GM18517 (cell line): ENCODE measurements around the gene ZNF296.

Source experiments
- ATAC-seq: cut with Tn5 transposase; IDR thresholded peaks from one replicate; pipeline ENCODE4 v1.9.1; 2021; ENCODE audit warnings: mild to moderate bottlenecking, moderate library complexity; ENCODE audit not compliant: unreplicated experiment

The ZNF296 gene

DNA sequence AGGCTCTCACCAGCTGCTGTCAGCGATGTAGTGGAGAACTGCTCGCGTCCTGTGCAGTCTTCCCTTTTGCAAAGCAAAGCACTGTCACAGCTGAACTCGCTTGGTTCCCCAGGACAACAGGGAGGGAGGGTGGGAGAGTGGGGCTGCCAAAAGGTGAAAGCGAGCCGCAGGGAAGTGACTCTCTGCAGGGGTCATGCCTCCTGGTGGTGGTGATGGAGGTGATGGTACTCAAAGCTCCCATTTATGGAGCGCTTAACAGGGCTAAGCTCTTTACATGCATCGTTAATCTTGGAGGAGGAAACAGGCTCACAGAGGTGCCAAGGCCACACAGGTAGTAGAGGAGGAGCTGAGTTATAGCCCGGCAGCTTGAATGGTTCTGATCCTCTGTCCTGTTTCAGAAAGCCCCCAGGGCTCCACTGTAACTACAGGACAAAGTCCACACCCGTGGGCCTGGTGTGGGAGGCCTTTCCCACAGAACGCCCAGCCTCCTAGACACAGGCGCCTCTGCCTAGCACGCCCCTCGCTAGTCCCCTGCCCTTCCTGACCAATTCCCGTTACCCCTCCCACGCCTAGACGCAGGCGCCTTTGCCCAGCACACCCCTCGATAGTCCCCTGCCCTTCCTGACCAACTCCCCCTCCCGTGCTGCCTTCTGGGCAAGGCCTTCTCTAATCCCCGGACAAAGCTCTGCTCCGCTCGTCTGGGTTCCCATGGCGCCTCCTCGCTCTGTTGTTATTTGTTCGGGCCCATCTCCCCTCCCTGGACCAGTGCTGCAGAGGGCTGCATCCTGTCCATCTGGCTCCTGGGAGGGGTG lies 27.4 kb upstream of the ZNF296 start:
- no peak for ATAC-seq

DNA sequence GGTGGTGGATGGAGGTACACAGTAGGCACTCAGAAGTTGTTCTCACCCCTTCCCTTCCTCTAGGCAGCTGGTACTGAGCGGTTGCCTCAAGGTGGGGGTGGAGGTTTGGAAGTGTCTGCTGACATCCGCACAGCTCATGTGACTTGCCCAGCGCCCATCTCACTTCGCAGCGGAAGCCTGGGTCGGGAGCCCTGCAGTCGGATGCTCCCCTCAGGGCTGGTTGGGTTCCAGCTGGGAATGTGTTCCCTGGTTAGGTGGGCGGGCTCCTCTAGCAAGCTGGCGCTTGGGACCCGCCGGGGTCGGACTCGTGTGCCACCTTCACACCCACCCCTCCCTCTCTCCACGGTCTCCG lies 26.9 kb upstream of the ZNF296 start:
- no peak for ATAC-seq

DNA sequence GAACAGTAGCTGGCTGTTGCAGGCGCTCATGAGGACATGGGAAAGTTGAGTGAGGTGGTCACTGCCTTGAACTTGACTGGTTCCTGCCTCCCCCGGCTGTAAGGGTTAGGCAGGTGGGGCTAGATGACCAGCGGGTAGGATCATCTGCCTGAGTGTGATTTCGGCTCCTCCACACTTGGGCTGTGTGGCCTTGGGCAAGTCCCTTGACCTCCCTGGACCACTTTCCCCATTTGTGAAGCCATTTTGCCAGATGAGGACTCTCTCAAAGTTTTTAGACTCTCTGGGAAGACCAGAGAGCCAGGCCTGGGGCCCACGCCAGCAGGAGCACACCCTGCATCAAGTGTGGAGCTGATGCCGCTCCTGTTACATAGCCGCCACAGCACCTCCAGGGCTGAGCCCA lies 26.2 kb upstream of the ZNF296 start:
- ATAC-seq, result no peak

DNA sequence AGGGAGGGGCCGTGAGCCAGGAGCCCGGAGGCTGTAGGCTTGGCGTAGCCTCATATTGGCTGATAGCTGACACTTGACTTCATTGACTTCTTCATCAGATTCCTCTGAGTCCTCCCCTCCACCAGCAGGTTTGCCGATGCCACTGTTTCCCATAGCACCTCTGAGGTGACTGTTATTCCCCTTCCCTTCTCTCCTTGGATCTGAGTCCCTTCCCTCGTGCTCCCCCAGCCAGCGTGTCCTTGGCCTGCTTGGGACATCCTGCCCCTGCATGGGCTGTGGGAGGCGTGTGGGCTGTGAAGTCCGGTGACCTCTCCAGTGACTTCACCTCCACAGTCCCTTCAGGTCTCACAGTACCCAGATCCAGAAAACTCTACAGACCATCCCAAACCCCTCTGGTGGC lies 25.5 kb upstream of the ZNF296 start:
- no peak for ATAC-seq

DNA sequence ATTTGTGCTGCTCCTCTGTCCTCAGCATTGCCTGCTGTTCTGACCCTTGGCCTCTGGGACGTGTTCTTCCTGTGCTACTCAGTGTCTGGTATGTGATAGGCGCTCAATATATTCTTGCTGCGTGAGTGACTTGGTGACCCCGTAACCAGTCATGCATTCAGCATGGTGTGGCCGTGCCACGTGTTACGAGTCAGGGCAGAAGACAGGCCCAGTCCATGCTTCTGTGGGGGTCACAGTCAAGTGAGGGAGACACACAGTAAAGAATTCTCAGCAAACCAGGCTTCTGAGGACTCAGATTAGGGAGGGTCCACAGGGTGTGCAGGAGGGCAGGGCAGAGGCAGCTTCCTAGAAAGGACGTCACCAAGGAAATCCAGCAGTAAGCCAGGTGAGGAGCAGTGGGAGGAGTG lies 24.6 kb upstream of the ZNF296 start:
- ATAC-seq, result no peak

DNA sequence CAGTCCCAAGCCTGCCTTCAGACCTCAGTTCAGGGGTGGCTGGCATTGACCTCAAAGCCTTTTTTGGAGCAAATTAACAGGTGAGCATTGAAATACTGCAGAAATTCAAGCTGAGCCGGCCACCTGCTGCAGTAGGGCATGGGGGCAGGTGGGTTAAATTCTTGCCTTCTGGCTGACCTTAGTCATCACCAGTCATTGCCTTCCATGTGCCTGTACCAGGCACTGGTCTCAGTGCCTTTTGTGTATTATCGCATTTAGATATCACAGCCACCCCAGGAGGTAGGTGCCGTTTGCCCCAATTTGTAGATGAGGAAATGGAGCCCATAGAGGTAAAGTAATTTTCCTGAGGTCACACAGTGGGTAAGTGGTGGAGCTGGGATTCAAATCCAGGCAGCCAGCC lies 23.9 kb upstream of the ZNF296 start:
- ATAC-seq, result no peak

DNA sequence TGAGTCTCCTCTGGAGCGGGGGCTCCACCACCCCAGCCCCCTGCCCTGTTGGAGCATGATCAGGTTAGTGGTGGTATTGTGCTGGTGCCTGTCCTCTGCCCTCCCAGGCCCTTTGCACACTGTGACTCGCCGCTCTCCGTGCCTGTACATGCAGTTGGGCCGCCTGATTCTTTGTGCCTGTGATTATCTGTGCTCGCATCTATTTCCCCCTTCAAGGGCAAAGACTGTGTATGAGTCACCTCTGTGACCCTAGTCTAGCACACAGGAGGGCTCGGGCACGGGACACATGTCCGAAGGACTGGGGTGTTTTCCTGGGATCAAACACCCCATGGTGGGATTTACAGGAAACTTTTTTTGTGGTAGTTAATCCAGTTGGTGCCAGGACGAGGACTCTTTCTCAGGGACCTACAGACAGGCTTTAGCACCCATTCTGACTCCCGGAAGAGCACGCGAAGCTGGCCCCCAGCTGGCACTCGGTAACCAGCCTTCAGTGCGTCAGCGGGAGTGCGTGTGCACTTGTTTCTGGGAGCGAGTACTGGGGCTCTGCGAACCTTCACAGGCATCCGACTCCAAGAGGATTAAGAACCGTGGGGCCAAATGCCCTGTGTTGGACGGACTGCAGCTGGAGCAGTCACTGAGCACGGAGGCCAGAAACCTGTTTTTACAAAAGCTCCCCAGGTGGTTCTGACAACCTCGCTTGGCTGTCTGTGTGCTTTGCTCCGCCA lies 23.4 kb upstream of the ZNF296 start:
- no peak for ATAC-seq

DNA sequence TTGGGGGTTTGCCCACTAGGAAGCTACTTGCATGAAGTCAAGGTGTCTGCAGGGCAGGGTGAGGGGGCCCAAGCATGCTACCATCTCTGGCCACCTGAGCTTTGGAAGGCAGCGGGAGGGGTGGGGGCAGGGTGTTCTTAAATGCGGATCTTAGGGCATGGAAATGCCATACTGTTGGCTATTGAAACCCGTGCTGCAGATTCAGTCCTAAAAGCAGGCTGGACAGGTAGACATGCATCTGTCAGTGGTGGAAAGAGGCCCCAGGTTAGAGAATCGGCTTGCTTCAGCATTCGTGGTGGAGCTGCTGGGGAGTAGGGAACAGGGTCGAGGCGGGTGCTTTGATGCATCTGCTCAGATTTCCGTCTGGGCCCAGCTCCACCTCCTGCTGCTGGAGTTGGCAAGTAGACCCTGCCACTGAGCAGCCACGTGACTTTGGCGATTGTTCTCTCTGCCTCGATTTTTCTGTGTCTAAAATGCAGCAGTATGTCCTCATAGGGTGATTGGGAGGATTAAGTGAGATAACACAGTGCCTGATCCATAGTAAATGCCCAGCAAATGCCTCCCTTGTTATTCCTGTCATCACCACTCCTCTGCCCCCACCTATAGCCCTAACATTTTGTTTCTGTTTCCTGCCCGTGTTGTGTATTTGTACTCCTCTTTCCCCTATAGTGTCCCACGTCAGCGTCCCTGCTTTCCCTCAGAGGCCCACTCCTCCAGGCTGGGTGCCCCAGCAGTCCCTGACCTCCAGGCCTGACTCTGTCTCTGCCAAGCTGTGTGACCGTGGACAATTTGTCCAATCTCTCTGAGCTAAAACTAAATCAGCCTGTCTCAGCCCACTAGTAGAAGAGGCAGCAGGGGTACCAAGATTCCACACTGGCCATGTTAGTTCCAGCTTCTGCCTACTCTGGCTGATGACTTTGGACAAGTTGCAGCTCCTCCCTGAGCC lies 22.5 kb upstream of the ZNF296 start:
- no peak for ATAC-seq

DNA sequence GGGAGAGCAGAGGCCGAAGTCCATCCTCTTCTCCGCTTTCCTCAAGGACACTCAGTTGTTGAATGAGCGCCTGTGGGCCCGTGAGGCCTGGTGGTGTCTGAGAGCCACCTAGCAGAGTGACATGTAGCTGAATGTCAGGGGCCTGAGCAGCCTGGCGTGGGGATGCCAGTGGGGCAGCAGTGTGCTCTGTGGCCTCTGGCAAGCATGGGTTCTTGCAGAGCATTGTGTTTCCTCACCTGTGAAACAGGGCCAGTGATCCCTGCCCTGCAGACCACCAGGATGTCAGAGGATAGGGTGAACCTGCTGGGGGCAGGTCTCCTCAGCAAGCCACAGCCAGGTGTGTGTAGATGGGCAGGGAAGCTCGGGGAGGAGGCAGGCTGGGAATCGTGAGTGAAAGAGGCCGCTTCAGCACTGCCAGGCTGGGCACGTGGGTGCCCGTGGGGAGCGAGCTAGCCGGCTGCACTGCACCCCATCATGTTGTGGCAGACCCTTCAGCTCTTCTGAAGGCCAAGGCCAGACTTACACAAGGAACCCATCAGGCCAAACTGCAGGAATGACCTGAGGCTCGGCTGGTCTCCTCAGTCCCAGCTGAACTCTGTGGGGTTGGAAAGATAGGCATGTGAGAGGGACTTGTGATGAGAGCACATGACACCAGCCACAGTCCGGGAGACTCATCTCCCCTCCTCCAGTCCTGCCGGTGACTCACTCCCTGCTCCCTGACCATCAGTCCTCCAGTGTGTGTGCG lies 21.7 kb upstream of the ZNF296 start:
- ATAC-seq, result no peak

DNA sequence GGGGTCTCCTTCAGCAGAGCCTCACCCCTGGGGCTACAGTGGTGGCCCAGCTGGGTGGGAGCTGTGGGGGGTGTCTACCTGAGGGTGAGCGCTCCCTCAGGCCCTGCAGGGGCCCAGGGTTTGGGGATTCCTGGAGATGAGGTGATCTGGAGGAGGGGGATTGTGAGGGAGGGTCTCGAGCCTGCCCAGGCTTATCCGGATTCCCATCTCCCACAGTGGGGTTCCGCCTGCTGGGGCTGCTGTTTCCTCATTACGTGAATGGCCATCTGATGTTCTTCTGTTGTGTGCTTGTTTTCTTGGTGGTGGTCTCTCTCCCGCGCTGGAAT lies 21.1 kb upstream of the ZNF296 start:
- no peak for ATAC-seq

DNA sequence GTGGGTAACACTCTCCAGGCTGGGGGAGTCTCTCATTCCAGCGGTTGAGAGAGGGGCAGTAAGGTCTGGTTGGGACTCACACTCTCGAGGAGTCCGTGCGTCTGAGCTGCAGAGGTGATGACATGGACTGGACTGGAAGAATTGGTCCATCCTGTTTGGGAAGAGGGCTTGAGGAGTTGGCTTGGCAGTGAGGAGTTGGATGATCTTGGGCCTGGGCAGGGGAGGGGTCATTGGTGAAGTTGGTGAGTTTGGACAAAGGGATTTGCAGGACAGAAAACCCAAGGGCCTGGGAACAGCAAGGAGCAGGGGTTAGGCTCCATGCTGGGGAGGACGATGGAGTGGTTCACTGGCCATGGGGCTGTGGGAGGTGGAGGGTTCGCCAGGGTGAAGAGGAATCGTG lies 20.4 kb upstream of the ZNF296 start:
- no peak for ATAC-seq

DNA sequence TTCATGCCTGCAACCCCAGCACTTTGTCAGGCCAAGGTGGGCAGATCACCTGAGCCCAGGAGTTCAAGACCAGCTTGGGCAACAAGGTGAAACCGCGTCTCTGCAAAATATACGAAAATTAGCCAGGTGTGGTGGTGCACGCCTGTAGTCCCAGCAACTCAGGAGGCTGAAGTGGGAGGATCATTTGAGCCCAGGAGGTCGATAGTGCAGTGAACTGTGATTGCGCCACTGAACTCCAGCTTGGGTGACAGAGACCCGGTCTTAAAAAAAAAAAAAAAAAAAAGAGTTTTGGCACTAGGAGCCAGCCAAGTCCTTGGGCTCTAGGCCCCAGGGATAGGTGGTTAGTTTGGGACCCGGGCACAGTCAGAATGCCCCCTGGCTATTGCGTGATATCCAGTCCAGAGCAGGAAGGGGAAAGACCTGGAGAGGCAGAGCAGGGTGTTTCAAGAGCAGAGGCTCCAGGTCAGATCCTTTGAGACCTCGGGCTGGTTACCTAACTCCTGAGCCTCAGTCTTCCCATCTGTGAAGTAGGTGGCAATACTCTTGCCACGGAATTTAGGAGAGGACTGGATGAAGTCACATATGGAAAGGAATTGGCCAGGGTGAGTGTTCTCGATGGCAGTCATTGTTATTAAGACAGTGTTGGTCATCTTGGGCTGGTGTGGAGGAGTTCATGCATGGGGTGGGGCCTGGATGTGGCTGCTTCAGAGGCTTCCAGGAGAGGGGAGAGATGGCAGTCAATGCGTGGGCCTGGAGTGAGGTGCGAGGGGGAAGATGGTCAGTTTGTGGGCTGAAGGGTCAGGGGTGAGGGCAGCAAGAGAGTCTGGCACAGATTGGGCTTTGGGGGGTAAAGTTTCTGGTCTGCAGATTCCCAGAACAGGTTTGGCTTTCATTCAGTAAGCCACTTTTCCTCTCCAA lies 19.5 kb upstream of the ZNF296 start:
- ATAC-seq, result no peak

DNA sequence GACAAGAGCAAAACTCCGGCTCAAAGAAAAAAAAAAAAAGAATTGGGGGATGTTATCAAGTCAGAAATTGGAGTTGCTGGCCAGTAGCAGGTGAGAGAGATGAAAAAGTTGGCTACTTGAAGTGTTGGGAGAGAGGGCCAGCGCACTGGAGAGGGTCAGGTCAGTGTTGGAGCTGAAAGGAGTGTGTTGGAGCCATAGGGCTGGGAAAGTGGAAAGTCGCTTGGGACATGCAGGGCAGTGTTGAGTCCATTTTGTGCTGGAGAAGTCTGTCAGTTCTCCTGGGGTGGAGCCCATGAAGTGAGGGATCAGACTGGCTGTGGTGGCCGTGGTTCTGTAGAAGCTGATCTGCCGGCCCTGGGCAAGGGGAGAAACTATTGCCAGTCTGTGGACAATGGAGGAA lies 18.4 kb upstream of the ZNF296 start:
- ATAC-seq, result no peak

DNA sequence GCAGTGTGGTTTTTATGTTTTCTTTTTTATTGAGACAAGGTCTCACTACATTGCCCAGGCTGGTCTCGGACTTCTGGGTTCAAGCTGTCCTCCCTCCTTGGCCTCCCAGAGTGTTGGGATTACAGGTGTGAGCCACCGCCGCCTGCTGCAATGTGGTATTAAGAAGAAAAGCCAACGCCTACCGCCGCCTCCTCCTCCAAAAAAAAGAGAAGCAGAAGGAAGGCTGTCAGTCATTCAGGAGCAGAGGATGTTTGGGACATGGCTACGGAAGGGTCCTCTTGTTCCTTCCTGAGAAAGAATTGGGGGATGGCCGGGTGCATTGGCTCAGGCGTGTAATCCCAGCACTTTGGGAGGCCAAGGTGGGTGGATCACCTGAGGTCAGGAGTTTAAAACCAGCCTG lies 17.9 kb upstream of the ZNF296 start:
- no peak for ATAC-seq

DNA sequence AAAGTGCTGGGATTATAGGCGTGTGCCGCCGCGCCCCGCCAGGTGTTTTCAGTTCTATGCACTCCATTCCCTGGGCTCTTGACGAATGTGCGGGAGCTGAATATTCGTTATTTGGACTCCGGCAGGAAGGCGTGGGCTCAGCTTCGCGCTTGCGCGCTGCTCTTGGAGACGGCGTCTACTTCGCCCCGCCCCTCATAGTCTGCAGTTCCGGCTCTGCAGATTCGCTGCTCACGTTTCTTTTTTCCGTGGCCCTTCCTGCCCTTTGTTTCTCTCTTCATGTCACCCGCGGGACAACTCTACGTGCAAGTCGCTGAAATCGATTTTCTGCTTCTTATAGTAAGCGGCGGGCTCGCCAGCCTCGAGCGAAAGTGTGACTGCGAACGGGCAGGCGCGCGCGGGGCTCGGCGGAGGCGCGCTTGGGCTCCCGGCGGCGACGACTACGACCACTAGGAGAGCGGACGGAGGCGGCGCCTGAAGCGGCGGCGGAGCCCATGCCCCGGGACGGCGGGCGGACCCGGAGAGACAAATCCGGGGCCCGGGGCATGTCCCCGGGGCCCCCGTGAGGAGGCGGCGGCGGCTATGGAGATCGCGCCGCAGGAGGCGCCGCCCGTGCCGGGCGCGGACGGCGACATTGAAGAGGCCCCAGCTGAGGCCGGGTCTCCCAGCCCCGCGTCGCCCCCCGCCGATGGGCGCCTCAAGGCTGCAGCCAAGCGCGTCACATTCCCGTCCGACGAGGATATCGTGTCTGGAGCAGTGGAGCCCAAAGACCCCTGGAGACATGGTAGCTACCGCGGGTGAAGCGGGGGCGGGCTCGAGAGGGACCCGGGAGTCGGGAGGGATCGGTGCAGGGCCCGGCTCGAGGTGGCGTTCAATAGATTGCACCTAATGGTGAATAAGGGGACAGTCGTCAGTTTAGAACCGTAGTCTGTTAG lies 16.7 kb upstream of the ZNF296 start, which contains the start of gene PPP1R37:
PPP1R37 (plus strand) TSS at position 433 of the 932 bp plus-strand sequence; CDS start at position 580, 147 bp downstream.
- ATAC-seq, result peak; percentile 47

DNA sequence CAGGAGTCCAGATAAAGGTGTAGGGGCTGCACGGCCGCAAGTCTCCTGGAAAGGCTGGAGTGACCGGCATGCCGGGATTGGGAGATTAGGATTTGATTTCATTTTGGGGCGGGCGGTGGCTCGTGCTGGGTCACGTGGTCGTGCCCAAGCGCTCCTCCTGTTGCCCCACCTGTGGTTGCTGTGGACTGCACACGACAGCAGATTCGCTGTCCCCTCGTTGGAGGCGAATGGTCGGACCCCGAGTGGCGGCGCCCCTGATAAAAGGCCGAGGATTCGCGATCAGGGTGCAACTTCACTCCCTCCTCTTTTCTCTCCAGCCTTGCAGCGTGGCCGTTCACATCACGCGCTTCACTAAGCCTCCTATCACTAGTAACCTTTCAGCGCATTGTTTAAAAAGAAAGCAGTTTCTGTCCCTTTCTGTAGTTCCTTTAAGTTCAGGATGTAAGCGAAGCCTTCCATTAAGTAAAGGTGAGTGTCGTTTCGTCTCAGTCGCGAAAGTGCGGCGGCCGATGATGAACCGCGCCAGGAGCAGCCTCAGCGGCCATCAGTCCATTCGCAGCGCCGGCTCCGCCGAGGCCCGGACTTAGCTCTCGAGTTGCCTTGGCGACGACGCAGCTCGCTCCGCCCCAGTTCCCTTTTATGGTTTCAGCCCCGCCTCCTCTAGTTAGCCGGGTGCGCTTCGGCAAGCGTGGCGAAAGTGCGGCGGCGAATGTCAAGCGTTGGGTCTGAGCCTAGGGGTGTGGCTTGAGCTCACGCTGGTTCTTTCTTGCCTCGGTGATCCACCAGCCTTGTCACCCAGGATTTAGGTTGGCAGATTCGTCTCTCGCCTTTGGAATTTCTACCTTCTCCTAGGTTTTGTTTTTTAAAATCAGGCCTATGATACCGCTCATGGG lies 15.0 kb upstream of the ZNF296 start:
- peak; percentile 49 for ATAC-seq

DNA sequence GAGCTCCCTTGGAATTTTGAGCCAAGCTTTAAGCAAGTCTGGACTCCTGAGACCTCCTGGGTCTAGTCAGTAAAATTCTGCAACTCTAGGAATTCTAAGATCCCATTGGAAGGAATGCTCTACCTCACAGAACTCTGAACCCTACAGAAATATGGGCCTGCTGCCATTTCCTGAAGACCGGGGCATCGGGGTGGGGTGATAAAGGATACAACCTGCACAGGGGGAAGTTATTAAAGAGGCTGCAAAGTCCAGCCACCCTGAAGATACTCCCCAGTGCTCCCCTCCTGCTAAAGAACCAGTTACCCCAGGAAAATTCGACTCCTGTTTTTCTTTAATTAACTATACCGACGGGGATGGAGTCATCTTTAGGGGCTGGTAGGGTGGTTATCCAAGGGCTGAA lies 14.3 kb upstream of the ZNF296 start:
- ATAC-seq, result no peak

DNA sequence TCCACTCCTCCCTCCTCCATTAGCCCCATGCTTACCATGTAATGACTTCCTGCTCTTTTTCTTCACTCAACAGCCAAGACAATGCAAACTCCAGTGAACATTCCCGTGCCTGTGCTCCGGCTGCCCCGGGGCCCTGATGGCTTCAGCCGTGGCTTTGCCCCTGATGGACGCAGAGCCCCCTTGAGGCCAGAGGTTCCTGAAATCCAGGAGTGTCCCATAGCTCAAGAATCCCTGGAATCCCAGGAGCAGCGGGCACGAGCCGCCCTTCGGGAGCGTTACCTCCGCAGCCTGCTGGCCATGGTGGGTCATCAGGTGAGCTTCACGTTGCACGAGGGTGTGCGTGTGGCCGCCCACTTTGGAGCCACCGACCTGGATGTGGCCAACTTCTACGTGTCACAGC lies 13.8 kb upstream of the ZNF296 start:
- no peak for ATAC-seq
